HuH-7.5 (cell line): Measurements from ENCODE around the gene ARL14EPL.

Source experiments
- DNase-seq: peaks from one replicate; pipeline ENCODE4 v3.0.0; 2011; ENCODE audit warnings: low spot score

The ARL14EPL gene

DNA sequence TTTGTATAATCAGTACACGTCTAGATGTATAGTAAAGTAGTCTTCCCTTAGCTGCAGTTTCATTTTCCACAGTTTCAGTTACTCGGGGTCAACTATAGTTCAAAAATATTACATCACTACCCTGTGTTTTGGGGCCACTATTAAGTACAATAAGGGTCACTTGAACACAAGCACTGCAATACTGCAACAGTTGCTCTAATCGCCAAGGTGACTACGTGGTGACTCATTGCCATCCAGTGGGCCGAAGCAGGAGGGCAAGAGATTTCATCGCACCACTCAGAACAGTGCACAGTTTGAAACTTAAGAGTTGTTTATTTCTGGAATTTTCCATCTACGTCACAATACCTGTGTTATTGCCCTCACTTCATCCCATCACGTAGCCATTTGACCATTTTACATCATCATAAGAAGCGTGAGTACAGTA lies at the start of gene ARL14EPL:
ARL14EPL (plus strand) TSS at position 379 of the 424 bp plus-strand sequence. CDS start 18,994 bp downstream, outside the sequence.
- no peak for DNase-seq

GRCh38 chr5:115983519-115983918 lies 48.8 kb upstream of the ARL14EPL start:
- no peak for DNase-seq

- DNase-seq = no peak
Observed at GRCh38 chr5:115985802-115986757, 46.2 kb upstream of the ARL14EPL start.

DNA sequence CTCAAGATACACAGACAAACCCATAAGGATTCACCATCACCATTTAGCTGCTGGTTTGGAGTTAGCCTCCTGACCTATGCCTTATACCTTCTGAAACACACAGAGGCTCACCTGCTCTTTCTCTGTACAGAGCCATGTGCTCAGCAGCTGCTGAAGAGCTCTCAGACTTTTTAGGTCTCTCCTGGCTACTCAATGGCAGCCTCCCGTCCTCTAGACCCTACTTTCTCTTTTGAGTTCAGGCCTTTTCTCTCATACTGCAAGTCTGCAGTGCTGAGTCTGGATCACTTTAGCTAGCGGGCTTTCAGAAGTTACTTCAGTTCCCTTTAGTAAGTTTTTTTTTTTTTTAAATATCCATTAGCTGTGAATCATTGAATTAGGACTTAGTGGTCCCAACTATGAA lies 44.3 kb upstream of the ARL14EPL start:
- DNase-seq = no peak

DNA sequence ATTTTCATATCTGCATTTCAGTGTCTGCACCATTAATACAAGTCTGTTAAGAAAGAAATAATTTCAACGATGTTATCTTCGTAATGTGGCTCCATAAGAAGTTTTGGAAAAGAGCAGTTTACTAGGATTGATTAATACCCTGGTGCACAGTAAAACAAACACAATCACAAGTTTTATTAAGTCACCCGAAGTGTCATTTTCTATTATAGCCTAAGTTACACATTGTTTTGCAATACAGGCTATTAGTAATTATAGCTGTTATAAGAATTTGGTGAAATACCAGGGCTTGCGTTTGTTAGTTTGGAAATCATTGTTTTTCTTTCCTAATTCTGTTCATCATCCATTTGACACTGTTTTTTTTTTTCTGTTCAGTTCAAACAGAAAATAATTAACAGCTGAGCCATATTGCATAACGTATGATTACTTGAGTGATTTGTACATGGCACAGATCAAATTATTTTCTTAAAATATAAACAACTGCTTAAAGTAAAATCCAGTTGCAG lies 39.4 kb upstream of the ARL14EPL start:
- DNase-seq = no peak

GRCh38 chr5:115995351-115995750 lies 36.9 kb upstream of the ARL14EPL start:
- DNase-seq = no peak

DNA sequence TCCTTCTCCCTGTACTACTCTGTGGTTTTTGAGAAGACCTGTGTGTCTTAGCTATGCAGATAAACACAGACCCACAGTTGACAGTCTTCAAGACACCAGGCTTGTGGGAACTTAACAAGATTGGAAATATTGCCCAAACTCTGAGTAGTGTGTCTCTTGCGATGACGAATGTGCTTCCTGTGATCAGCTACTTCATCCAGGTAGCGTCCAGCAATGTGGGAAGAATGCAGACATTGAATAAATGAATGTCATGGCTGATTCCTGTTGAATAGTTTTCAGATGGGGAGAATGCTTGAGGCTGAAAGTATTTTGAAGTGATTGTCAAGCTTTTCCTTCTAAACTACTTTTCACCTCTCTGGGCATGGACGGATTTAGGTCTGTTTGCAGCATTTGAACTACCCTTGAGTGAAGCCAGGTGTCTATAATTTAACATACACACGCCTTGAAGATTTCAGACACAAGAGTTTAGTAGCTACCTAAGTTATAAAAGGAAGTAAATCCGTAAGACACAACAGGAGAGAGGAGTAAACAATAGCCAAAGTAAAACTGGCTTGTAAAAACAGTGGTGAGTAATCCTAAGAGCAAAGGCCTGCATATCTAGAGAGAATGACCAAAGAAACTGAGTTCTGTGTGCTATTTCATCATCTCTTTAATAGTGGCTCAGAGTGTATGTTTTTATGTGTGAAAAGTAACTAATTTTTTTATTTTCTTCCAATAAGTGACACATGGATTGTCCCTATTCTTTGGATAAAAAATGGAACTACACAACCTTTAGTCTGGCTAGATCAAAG lies 30.0 kb upstream of the ARL14EPL start:
- DNase-seq = no peak

DNA sequence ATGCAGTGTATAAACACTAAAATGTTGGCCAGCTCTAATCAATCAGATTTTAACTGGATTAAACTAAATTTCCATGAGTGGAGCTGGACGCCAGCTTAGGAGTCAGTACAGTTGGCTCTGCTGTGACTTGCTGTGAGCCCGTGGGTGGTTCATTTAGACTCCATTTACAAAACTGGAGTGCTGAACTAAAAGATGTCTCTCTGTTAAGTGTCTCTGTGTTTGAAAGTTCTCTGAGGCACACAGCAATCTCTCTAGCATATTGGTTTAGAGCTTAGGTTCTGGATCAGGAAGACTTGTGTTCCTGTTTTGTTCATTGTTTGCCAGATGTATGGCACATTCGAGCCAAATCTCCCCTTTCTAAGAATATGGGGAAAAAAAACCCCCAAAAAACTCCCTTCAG lies 28.0 kb upstream of the ARL14EPL start:
- no peak for DNase-seq

DNA sequence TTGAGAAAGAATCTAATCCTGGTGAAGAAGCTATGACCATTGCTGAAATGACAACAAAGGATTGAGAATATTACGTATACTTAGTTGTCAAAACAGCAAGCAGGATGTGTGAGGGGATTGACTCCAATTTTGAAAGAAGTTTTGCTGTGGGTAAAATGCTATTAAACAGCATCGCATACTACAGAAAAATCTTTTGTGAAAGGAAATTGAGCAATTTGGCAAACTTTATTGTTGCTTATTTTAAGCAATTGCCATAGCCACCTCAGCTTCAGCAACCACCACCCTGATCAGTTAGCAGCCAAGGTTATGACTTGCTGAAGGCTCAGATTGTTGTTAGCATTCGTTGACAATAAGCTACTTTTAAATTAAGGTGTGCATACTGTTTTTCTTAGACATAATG lies 22.5 kb upstream of the ARL14EPL start:
- DNase-seq = no peak

GRCh38 chr5:116011046-116011445 lies 21.2 kb upstream of the ARL14EPL start:
- DNase-seq = no peak

- DNase-seq = no peak
Observed at GRCh38 chr5:116013207-116013785, 19.0 kb upstream of the ARL14EPL start.

- no peak for DNase-seq
Observed at GRCh38 chr5:116013936-116014335, 18.3 kb upstream of the ARL14EPL start.

DNA sequence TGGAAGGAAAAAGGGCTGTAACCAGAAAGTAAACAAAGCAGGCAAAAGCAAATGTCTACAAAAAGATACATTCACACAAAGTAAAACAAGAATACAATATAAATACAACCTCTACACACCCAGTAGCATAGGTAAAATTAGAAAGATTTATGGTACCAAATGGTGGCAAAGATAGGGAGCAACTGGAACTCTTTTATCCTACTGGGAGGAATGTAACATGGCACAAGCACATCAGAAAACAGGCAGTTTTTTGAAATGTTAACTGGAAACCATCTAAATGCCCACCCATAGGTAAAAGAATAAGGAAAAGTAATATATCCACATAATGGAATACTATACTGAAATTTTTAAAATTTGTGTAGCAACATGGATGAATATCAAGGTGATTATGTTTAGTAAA lies 8.7 kb upstream of the ARL14EPL start:
- DNase-seq = no peak

GRCh38 chr5:116025866-116026265 lies 6.4 kb upstream of the ARL14EPL start:
- DNase-seq = no peak

GRCh38 chr5:116032991-116033390 lies 719 bp downstream of the ARL14EPL start:
- no peak for DNase-seq

- no peak for DNase-seq
Observed at GRCh38 chr5:116035123-116035522, 2.9 kb downstream of the ARL14EPL start.

- DNase-seq = no peak
Observed at GRCh38 chr5:116037236-116037822, 5.1 kb downstream of the ARL14EPL start.

DNA sequence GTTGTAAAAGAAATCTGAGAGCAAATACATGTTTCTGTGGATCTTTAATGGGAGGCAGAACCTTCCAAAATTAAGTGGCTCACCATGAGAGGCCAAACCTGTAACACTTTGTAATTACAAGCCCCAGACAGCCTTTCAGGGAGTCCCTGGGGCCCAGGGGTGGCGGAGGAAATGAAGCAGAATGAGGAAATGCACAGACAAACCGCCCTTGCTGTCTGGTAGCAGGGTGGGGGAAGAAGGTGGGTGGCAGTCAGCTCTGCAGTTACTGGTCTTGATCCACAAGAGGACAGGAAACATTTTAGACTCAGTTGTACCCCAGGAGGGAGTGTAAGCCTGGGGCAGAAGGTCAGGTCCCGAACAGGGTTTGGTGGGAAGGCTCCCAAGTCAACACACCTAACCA lies 6.5 kb downstream of the ARL14EPL start:
- no peak for DNase-seq

- DNase-seq = no peak
Observed at GRCh38 chr5:116042375-116042774, 10.1 kb downstream of the ARL14EPL start.

GRCh38 chr5:116044073-116044472 lies 11.8 kb downstream of the ARL14EPL start:
- DNase-seq = no peak

DNA sequence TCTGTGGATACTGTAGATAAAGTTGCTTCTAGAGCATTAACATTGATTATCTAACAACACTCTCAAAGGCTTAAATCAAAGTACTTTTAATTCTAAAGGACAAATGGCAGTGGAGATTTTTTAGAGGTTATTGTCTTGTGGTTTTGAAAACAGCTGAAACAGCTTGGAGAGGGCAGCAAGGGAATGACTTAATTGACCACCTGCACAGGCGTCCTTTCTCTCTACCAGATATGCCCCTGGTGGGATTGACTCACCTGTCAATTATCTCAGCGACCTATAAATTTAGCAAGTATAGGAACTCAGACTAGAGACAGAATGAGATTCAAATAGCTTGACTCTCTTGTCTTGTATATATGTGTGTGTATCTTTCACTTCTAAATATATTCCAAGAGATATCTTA lies 13.5 kb downstream of the ARL14EPL start:
- DNase-seq = no peak

DNA sequence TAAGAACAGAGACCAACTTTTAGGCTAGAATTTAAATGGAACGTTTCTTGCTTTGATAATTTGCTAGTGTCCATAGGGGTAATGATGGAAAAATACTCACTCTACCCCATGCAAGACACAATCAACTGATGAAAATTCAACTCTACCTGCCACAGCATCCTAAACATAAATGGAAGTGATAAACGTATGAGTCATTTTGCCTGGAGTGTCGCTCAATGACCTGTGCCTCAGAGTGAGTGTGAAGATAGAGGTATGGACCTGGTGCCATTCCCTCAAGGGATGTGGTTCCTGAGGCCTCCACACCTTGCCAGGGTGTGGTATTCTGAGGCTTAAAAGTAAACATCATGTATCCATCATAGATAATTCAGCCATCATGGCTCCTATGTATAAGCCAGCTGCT lies 14.0 kb downstream of the ARL14EPL start:
- no peak for DNase-seq
